IMR-90 (cell line): ENCODE results near the gene FBXO22. TPM values are rescaled to one million over a fixed set of nuclear protein-coding genes. Genes with fewer than 3 reads are reported as not detected.

Experiments
- ATAC-seq: fragments of 200-7000 bp; cut with Tn5 transposase; 2 replicates; pipeline ENCODE4 v1.9.1; 2020; ENCODE audit warnings: low read depth, mild to moderate bottlenecking, moderate library complexity
- BruUV-seq: library from RNA; stranded (reverse); fragments of 400-500 nt; replicated peaks from 2 replicates; lab custom pipeline; 2021; lab: Mats Ljungman, UMichigan
- CTCF ChIA-PET: fragments of 300-600 bp; formaldehyde crosslinking; extraction: SDS; loops from one replicate; lab custom pipeline; 2021; ENCODE audit warnings: antibody characterized with exemption; lab: Yijun Ruan, JAX
- POLR2A ChIA-PET: fragments of 300-600 bp; sonication (Branson Sonifier 250); formaldehyde crosslinking; loops from one replicate; lab custom pipeline; 2022; ENCODE audit warnings: antibody characterized with exemption; ENCODE audit not compliant: unreplicated experiment; lab: Charles Lee
- DNase-seq: peaks from one replicate; pipeline ENCODE4 v3.0.0; 2013
- H2AFZ ChIP-seq: replicated peaks from 2 replicates; pipeline ENCODE3; 2013; ENCODE audit warnings: low read length, mild to moderate bottlenecking; ENCODE audit not compliant: poor library complexity
- H2AK5ac ChIP-seq: 2 replicates; pipeline ENCODE4 v1.6.1; 2013; ENCODE audit warnings: low read depth, low read length, inconsistent platforms
- H2AK9ac ChIP-seq: replicated peaks from 2 replicates; pipeline ENCODE3; 2013; ENCODE audit warnings: mild to moderate bottlenecking, low read depth, low read length, moderate library complexity; ENCODE audit not compliant: poor library complexity
- H2BK120ac ChIP-seq: 2 replicates; pipeline ENCODE4 v1.6.1; 2013; ENCODE audit warnings: low read depth, low read length, inconsistent platforms
- H2BK15ac ChIP-seq: 3 replicates; pipeline ENCODE4 v1.6.1; 2013; ENCODE audit warnings: low read depth, low read length, inconsistent platforms
- H2BK20ac ChIP-seq: 2 replicates; pipeline ENCODE4 v1.6.1; 2013; ENCODE audit warnings: low read depth, mild to moderate bottlenecking, inconsistent platforms, low read length, moderate library complexity
- H2BK5ac ChIP-seq: 2 replicates; pipeline ENCODE4 v1.6.1; 2013; ENCODE audit warnings: mild to moderate bottlenecking, low read depth, low read length, inconsistent platforms; ENCODE audit not compliant: poor library complexity, severe bottlenecking
- H3K14ac ChIP-seq: replicated peaks from 2 replicates; pipeline ENCODE4 v1.6.1; 2013; ENCODE audit warnings: low read depth, low read length, inconsistent platforms
- H3K18ac ChIP-seq: 2 replicates; pipeline ENCODE4 v1.6.1; 2013; ENCODE audit warnings: low read depth, low read length, control low read depth
- H3K23ac ChIP-seq: 2 replicates; pipeline ENCODE4 v1.6.1; 2013; ENCODE audit warnings: low read depth, low read length, inconsistent platforms
- H3K27ac ChIP-seq: 2 replicates; pipeline ENCODE4 v1.5.1; 2013; ENCODE audit warnings: mild to moderate bottlenecking, control low read depth, low read length; ENCODE audit not compliant: insufficient read depth
- H3K27me3 ChIP-seq: 2 replicates; pipeline ENCODE4 v1.6.1; 2013; ENCODE audit warnings: low read length; ENCODE audit not compliant: control insufficient read depth, insufficient read depth
- H3K36me3 ChIP-seq: 2 replicates; pipeline ENCODE4 v1.6.1; 2013; ENCODE audit warnings: low read length, mixed read lengths; ENCODE audit not compliant: control insufficient read depth, insufficient read depth
- H3K4ac ChIP-seq: 2 replicates; pipeline ENCODE4 v1.6.1; 2013; ENCODE audit warnings: low read depth, low read length, inconsistent platforms
- H3K4me1 ChIP-seq: 2 replicates; pipeline ENCODE4 v1.6.1; 2013; ENCODE audit warnings: low read length, mixed read lengths; ENCODE audit not compliant: control insufficient read depth, insufficient read depth
- H3K4me2 ChIP-seq: 2 replicates; pipeline ENCODE4 v1.6.1; 2013; ENCODE audit warnings: low read depth, mild to moderate bottlenecking, control low read depth, low read length, moderate library complexity
- H3K4me3 ChIP-seq: 2 replicates; pipeline ENCODE4 v1.5.1; 2013; ENCODE audit warnings: low read depth, mild to moderate bottlenecking, control low read depth, low read length, moderate library complexity; ENCODE audit not compliant: insufficient read depth
- H3K56ac ChIP-seq: 2 replicates; pipeline ENCODE4 v1.6.1; 2013; ENCODE audit warnings: low read length, inconsistent platforms; ENCODE audit not compliant: insufficient read depth; ENCODE audit errors: extremely low read depth
- H3K79me1 ChIP-seq, 2 experiments: 2 replicates each; pipeline ENCODE4 v1.6.1; 2013; ENCODE audit warnings: low read length in 2 of 2, inconsistent platforms in 1 of 2, low read depth in 1 of 2
- H3K9ac ChIP-seq: 2 replicates; pipeline ENCODE4 v1.6.1; 2013; ENCODE audit warnings: low read depth, low read length, control low read depth
- H3K9me1 ChIP-seq: 2 replicates; pipeline ENCODE4 v1.6.1; 2013; ENCODE audit warnings: low read length, inconsistent platforms; ENCODE audit not compliant: insufficient read depth
- H3K9me3 ChIP-seq: 2 replicates; pipeline ENCODE4 v1.6.1; 2013; ENCODE audit warnings: low read length; ENCODE audit not compliant: control insufficient read depth, insufficient read depth
- H4K20me1 ChIP-seq: 2 replicates; pipeline ENCODE4 v1.6.1; 2013; ENCODE audit warnings: low read length, inconsistent platforms; ENCODE audit not compliant: insufficient read depth
- H4K5ac ChIP-seq: 2 replicates; pipeline ENCODE4 v1.6.1; 2013; ENCODE audit warnings: mild to moderate bottlenecking, low read depth, low read length, control low read depth
- H4K8ac ChIP-seq, 2 experiments: 2 replicates each; pipeline ENCODE4 v1.6.1; 2013; ENCODE audit warnings: low read depth in 2 of 2, low read length in 2 of 2, control low read depth in 1 of 2, inconsistent platforms in 1 of 2
- H4K91ac ChIP-seq: 2 replicates; pipeline ENCODE4 v1.6.1; 2013; ENCODE audit warnings: low read depth, low read length, inconsistent platforms; ENCODE audit not compliant: insufficient read depth
- BHLHE40 ChIP-seq: fragments of 150-350 bp; IDR thresholded peaks from 2 replicates; pipeline ENCODE4 v1.6.1; 2016; ENCODE audit warnings: mild to moderate bottlenecking, low read depth, low read length
- CEBPB ChIP-seq: IDR thresholded peaks from 2 replicates; pipeline ENCODE4 v1.6.1; 2012; ENCODE audit warnings: low read depth, low read length, improper control_type of control experiment
- CHD1 ChIP-seq: IDR thresholded peaks from 2 replicates; pipeline ENCODE4 v1.6.1; 2012; ENCODE audit warnings: low read depth, low read length, improper control_type of control experiment
- CTCF ChIP-seq: conservative IDR thresholded peaks from 2 replicates; pipeline ENCODE4 v1.5.1; 2012; ENCODE audit warnings: mild to moderate bottlenecking, low read depth, low read length, improper control_type of control experiment
- ELK1 ChIP-seq: fragments of 150-350 bp; IDR thresholded peaks from 2 replicates; pipeline ENCODE4 v1.6.1; 2016; ENCODE audit warnings: low read depth, mild to moderate bottlenecking, low read length, moderate library complexity, borderline replicate concordance
- MAZ ChIP-seq: IDR thresholded peaks from 2 replicates; pipeline ENCODE4 v1.6.1; 2012; ENCODE audit warnings: low read depth, mild to moderate bottlenecking, low read length, improper control_type of control experiment, moderate library complexity, borderline replicate concordance
- MXI1 ChIP-seq: IDR thresholded peaks from 2 replicates; pipeline ENCODE4 v1.6.1; 2012; ENCODE audit warnings: low read depth, mild to moderate bottlenecking, low read length, moderate library complexity, borderline replicate concordance
- NFE2L2 ChIP-seq: fragments of 150-350 bp; IDR thresholded peaks from 2 replicates; pipeline ENCODE4 v1.6.1; 2016; ENCODE audit warnings: low read depth, mild to moderate bottlenecking, low read length
- RAD21 ChIP-seq: IDR thresholded peaks from 2 replicates; pipeline ENCODE4 v1.6.1; 2012; ENCODE audit warnings: low read length, improper control_type of control experiment
- RCOR1 ChIP-seq: IDR thresholded peaks from 2 replicates; pipeline ENCODE4 v1.6.1; 2012; ENCODE audit warnings: mild to moderate bottlenecking, low read length, improper control_type of control experiment; ENCODE audit not compliant: insufficient replicate concordance
- RFX5 ChIP-seq: IDR thresholded peaks from 2 replicates; pipeline ENCODE4 v1.8.0; 2012; ENCODE audit warnings: low read depth, mild to moderate bottlenecking, low read length, moderate library complexity
- SMC3 ChIP-seq: fragments of 150-350 bp; IDR thresholded peaks from 2 replicates; pipeline ENCODE4 v1.6.1; 2016; ENCODE audit warnings: low read depth, mild to moderate bottlenecking, antibody characterized with exemption, low read length, moderate library complexity
- USF2 ChIP-seq: fragments of 150-350 bp; IDR thresholded peaks from 2 replicates; pipeline ENCODE4 v1.6.1; 2017; ENCODE audit warnings: mild to moderate bottlenecking, antibody characterized with exemption, low read length, low read depth
- WGBS, 2 experiments: methylation state at CpG; one replicate each; pipeline versions ENCODE4 v1.1.5 to v1.1.7; 2013; ENCODE audit warnings: missing lambda C conversion rate in 2 of 2; ENCODE audit not compliant: insufficient read length in 1 of 2; ENCODE audit errors: extremely low coverage in 2 of 2; 5-methylcytosine and 5-hydroxymethylcytosine counted together
- dilution Hi-C: fragments of 300-500 bp; cut with HindIII; formaldehyde crosslinking; loops from one replicate; pipeline ENCODE4 v1.14.3; 2018; ENCODE audit warnings: low sequenced_read_pairs; ENCODE audit not compliant: unreplicated experiment
- in situ Hi-C: fragments of 300-500 bp; cut with MboI; formaldehyde crosslinking; loops from 3 replicates; pipeline ENCODE4 v1.14.3; 2019; ENCODE audit warnings: low sequenced_read_pairs, inconsistent platforms, mixed read lengths
- intact Hi-C: fragments of 100-400 bp; cut with micrococcal nuclease; formaldehyde crosslinking; loops from 2 replicates; pipeline ENCODE4 v1.10.0; 2022
- polyA plus RNA-seq, 3 experiments: library from polyadenylated mRNA; depleted of rRNA; stranded (reverse); fragments of >200 nt; gene quantifications; 2 replicates each; pipeline ENCODE4 v1.2.3, GENCODE V29; 2012; ENCODE audit warnings: low replicate concordance in 1 of 3
- total RNA-seq: library from RNA; depleted of rRNA; stranded (reverse); fragments of >200 nt; gene quantifications from 2 replicates; pipeline ENCODE4 v1.2.3, GENCODE V29; 2012

The FBXO22 gene
- total and polyA plus RNA-seq, 2 of the 4 experiments (the other 2 are of a cell fraction) = 22.4 to 45.2 TPM

- no peak overlapping the region for H3K4ac ChIP-seq
- H3K56ac ChIP-seq = no peak overlapping the region
- H3K27me3 ChIP-seq = no peaks in the 10 kb centered on the region
- ChIA-PET POLR2A (no interaction called here), CTCF (no interaction called here)
- dilution Hi-C loops = no loop called here
- H4K20me1 ChIP-seq = peaks cover 25% of the 10 kb centered on the region
- no peak overlapping the region for H3K9ac ChIP-seq
- H3K23ac ChIP-seq = no peak overlapping the region
- no peak overlapping the region for H3K18ac ChIP-seq
- intact Hi-C loops = no loop called here
- H3K4me3 ChIP-seq = no peak overlapping the region
- H2AK5ac ChIP-seq = no peak overlapping the region
- H3K9me1 ChIP-seq = peaks cover 14% of the 10 kb centered on the region
- ATAC-seq (no peak), DNase-seq (no peak)
- peaks cover 36 to 70% of the 10 kb centered on the region in 2 experiments for H3K79me1 ChIP-seq
- no peak overlapping the region for H3K27ac ChIP-seq
- in situ Hi-C loops = no loop called here
- H4K91ac ChIP-seq = no peak overlapping the region
- no peak overlapping the region for H2BK15ac ChIP-seq
- no peak overlapping the region for H3K14ac ChIP-seq
- no peaks in the 10 kb centered on the region; the same call in 1 of the 2 replicates for H3K4me1 ChIP-seq
- H3K36me3 ChIP-seq = peaks cover 9% of the 10 kb centered on the region
- no CpG with 5 or more reads among the region's 4 CpGs for WGBS, 2 experiments
- H4K5ac ChIP-seq = no peak overlapping the region
- no peak overlapping the region for H2AK9ac ChIP-seq
- no peak overlapping the region for H2BK5ac ChIP-seq
- no TSS peak for BruUV-seq
- no peak overlapping the region for H3K4me2 ChIP-seq
- no peak overlapping the region for H4K8ac ChIP-seq
- no peak overlapping the region for H2AFZ ChIP-seq
- no peaks in the 10 kb centered on the region for H3K9me3 ChIP-seq
- TF ChIP-seq MAZ (no peak), ELK1 (no peak), SMC3 (no peak), CEBPB (no peak), CHD1 (no peak), BHLHE40 (no peak), RCOR1 (no peak), MXI1 (no peak), NFE2L2 (no peak), RFX5 (no peak), USF2 (no peak), RAD21 (no peak), CTCF (no peak)
- H2BK20ac ChIP-seq = no peak overlapping the region
- no peak overlapping the region for H2BK120ac ChIP-seq
These were observed 23.9 kb downstream of the FBXO22 start for GRCh38 chr15:75927601-75928000.
